CD4-positive, alpha-beta T cell treated with Interleukin-6 at 100 ng/mL for 8 hours (primary cell): ENCODE data around the gene BBS2.
"Not testable (repeated sequence)": the region's sequence is repeated elsewhere in the genome, so short reads cannot be mapped to it uniquely, and the experiment has no call there.

Experiments used
- DNase-seq: peaks from one replicate; pipeline ENCODE4 v3.0.0-alpha.2; 2020; ENCODE audit warnings: mixed read lengths, low spot score

BBS2 gene

DNA sequence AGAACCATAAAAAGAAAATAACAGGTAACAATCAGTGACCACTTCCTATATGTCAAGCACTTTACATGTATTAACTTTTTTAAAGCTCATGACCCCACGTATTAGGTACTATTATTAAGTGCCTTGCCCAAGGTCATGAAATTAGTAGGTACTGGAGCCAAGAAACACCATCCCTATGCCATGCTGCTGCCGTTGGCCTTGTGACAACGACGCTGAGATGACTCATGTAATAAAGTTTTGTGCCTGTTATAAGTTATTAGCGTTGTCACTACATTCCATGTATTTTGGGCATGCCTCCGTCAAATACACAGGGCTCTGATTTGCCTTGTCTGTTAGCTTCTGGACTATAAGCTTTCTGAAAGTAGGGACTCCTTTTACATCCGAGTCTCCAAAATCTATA is 1.4 kb downstream of the BBS2 start:
- no peak for DNase-seq

DNA sequence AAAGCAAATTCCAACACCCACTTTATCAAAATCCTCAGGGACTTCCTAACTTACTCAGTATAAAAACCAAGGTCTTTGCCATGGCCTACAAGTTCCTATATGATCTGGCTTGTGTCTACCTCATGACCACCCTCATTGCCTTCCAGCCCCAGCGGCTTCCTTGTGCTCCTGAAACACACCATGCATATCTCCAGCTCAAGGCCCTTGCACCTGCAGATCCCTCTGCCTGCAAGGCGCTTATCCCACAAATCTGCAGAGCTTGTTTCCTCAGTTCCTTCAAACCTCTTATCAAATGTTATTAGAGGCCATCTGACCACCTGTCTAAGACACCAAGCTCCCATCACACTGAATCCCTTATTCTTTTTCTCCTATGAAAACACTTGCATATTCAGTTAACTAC is 2.6 kb downstream of the BBS2 start:
- no peak for DNase-seq

DNA sequence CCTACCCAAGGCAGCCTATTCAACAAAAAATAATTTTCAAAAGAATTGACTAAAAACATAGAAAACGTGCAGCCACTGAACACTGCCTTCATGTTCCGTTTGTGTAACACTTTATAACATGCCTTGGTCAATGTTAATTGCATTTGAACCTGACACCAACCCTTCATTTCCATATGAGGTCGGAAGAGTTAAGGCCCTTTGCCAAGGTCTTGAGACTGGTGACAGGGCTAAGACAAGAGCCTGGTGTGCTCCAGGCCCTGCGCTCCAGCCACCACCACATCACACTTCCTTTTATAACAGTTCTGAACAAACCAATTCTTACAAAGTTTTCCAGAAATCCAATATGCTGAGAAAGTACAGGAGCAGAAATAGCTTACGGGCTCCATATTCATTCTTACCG is 4.2 kb downstream of the BBS2 start:
- DNase-seq: no peak

DNA sequence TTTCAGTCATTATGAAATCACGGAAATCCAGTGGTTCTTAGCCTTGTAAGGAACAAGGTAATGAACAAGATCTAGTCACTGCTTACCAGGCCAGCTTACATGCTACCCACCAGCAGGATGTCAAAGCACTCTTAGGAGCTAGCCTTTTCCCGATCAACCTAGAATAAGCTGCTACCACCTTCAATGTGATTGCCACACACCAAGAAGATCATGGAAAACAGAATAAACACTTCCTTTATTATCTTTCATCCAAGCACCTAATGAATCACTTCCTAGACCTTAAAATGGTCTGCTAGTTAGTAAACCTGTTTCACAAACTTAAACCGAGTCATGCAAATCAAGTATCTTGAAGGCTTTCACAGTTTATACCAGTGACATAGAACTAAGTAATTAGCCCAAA is 5.0 kb downstream of the BBS2 start:
- no peak for DNase-seq

DNA sequence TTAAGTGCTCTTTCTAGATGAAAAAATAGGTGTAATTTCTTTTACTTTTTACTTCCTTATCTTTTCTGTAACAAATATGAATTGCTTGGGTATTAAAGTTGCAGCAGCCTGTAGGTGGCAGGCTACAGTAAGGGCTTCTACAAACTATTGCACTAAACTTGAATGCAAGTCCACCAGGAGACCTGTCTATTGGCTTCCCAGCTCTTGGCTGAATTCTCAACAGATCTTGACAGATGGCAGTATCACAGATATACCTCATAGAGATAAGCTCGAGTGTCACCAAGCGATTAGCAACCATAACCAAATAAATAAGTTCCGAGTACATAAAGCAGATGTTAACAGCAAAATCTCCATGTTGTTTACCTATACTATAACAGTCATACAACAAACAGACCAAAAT is 5.9 kb downstream of the BBS2 start:
- peak; percentile 50 for DNase-seq

DNA sequence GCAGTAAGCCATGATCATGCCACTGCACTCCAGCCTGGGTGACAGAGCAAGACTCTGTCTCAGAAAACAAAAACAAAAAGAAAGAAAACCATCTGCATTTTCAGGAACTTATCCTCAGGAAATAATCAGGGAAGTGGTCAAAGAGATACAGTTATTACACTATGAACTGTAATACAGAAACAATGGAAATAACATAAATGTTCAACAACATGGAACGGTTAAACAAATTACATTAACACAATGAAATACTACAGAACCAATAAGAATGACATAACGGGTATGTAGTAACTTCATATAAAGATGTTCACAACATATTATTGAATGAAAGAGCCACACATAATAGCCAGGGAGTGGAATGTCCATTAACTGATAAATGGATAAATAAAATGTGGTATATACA is 6.7 kb downstream of the BBS2 start:
- no peak for DNase-seq

DNA sequence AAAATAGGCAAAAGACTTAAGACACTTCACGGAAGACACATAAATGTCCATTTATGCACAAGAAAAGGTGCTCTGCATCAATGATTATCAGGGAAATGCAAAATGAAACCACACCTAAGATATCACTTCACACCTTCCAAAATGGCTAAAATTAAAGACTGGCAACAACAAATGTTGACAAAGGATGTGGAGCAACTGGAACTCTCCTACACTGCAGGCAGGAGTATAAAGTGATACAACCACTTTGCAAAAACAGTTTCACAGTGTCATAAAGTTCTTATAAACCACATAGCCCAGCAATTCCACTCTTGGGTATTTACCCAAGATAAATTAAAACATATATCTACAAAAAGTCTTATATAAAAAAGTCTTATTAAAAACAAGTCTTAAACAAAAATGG is 7.8 kb downstream of the BBS2 start:
- no peak for DNase-seq

DNA sequence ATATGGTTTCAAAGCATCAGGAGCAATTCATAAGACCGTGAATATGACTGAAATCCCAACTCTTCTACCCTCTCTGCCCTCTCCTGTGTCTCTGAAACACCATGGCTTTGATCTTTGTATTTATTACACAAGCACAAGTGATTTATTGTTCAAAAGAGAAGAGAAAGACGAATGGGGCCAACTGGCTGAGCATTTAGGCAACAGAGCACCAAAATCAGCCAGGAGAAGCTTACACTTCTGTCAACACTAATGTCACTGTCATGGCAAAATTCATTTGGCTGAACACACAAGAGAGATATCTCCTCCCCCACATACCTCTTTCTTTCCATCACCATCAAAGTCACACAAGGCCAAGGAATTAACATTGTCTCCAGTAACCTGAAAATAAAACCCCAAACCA is 9.3 kb downstream of the BBS2 start:
- DNase-seq: no peak

DNA sequence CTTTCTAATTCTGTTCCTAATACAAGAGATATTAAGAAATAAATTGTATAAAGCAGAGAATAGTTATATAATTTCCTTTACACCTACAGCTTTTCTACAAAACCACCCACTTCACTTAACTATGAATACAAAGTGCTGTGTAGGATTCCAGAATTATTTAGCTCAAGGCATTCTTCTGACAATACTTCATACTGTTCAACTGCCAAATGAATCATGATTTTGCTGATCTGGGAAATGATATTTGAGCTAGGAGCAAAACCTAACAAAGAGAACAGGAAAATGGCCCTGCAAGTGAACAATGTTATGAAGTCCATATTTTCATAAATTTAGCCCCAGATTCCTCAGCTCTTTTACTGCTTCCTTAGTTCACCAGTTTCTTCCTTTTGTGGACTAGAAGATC is 12.9 kb downstream of the BBS2 start:
- DNase-seq: no peak

DNA sequence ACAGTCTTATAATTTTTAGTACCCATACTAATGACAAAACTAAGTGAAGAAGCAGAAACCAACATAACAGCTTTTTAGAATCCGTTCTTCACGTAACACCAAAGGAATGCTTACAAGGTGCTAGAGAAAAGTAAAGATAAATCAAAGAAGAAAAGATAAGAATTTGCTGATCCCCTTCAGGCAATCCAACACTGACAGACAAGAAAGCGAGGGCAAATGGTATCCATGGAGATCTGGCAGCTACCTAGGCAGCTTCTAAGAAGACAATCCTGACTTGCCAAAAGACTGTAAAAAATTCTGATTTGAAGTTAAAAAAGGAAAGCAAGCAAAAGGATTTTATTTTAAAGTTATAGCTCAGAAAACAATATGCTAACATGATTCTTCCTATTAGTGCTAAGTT is 14.6 kb downstream of the BBS2 start:
- DNase-seq: no peak

DNA sequence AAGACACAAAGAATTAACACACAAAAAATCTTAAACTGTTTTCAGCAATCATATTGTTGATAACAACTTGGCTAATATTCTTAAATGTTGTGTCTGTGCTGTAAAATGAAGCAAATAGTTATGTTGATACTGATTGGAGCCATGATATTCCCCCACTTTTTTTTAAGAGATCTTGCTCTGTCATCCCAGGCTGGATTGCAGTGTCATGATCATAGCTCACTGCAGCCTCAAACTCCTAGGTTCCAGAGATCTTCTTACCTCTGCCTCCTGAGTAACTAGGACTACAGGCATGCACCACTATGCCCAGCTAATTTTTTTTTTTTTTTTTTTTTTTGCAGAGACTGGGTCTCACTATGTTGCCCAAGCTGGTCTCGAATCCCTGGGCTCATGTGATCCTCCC is 26.0 kb downstream of the BBS2 start:
- DNase-seq: no peak

DNA sequence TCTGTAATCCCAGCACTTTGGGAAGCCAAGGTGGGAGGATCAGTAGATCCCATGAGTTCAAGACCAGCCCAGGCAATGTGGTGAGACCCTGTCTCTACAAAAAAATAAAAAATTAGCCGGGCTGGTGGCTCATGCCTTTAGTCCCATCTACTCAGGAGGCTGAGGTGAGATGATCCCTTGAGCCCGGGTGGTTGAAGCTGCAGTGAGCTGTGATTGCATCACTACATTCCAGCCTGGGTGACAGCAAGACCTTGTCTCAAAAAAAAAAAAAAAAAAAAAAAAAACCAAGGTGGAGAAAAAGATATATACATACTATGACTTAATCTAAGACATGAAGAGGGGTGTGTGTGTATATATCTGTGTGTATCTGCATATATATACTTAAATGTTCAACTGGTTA is 26.7 kb downstream of the BBS2 start:
- DNase-seq: no peak

DNA sequence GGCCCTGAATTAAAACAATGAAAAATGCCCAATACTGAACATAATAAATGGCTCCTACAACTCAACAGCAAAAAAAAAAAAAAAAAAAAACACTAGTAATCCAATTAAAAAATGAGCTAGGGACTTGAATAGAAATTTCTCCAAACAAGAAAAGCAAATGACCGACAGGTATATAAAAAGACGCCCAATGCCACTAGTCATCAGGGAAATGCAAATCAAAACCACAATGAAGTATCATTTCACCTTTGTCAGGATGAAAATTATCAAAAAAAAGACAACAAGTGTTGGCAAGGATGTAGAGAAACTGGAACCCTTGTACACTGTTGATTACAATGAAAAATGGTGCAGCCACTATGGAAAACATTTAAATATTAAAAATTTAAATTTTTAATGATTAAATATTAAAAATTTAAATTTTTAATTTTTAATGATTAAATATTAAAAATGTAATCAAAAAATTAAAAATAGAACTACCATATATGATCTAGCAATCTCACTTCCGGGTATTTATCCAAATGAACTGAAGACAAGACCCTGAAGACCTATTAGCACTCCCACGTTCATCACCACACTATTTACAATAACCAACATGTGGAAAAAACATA is 28.1 kb downstream of the BBS2 start:
- DNase-seq: no peak

DNA sequence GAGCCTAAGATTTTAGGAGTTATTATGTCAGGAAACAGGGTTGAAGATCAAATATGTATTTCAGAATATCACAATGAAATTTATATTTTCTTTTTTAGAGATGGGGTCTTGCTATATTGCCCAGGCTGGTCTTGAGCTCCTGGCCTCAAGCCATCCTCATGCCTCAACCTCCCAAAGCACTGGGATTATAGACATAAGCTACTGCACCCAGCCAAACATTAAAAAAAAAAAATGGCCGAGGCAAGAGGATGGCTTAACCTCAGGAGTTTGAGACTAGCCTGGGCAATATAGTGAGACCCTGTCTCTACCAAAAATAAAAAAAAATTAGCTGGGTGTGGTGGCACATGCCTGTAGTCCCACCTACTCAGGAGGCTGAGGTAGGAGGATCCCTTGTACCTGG is 31.0 kb downstream of the BBS2 start:
- not testable (repeated sequence) for DNase-seq

DNA sequence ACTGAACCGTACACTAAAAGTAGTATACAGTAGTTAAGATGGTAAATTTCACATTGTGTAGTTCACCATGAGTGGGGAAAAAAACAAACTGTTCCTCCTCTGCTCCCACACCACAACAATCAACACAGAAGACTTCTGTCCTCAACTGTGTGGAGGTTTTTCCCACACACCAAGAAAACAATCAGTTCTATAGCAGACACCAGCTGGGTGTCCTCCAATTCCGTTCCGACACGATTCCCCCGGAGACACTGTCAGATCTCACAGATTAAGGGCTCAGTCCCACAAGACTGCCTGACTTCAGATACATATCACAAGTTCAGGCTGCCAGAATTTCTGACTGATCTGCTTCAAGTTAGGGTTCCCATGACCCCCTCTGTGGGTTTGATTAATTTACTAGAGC is 31.8 kb downstream of the BBS2 start:
- no peak for DNase-seq

DNA sequence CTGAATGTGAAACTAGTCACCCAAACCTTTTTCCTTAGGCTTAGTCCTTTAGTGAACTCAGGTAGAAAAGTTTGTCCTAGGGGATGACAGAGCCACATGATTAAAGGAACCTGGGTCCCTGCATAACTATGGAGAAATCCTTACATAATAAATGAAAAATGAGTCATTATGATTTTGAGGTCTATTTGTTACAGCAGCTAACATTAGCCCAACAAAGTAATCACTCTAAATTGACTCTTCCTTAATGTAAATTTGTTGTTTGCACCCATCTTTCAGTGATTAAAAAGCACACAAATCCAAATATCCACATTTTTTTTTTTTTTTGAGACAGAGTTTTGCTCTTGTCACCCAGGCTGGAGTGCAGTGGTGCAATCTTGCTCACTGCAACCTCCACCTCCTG is 36.4 kb downstream of the BBS2 start:
- DNase-seq: no peak

DNA sequence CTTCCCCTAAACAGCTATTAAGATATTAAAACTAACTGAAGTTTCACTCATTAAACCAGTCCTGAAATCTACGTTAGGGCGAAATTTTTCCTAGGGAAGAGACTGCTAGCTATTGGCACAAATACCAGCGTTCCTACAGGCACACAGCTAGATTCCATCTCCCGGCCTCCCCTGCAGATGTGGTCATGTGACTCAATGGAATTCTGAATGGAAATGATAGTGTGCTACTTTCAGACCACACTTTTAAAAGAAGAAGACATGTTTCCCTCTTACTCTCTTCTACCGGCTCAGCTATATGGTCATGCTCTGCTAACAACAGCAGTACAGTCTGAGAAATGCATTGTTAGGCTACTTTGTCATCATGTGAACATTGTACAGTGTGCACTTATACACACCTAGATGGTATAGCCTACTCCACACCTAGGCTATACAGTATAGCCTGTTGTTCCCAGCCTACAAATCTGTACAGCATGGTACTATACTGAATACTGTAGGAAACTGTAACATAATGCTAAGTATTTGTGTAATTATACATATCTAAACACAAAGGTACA is 37.1 kb downstream of the BBS2 start:
- no peak for DNase-seq

DNA sequence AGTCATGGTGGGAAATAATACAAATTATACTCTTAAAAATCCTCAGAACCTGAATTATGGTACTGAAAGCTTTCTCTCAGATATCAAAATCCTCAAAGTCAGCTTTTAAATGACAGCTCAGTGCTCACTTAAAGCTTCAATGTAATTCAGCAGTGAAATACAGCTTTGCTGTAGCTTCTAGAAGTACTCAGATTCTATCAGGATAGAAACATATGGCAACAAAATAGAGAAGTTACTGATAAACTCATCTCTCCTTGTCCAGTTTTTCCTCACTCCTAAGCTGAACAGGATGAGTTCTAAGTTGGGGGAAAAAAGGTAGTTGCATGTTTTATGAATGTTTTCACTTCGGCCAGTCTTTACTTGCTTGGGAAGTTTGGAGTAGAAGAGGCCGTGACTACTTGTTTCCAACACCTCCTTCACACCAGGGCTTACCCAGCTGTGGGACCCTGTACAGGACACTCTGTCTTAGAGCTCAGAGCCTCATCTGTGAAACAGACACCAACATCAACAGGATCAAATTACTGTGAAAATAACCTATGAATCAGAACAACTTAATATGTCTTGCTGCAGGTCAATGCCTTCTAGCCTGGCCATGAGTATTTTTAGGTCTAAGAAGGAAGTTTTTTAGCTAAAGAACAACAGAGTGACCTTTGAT is 38.2 kb downstream of the BBS2 start:
- no peak for DNase-seq

DNA sequence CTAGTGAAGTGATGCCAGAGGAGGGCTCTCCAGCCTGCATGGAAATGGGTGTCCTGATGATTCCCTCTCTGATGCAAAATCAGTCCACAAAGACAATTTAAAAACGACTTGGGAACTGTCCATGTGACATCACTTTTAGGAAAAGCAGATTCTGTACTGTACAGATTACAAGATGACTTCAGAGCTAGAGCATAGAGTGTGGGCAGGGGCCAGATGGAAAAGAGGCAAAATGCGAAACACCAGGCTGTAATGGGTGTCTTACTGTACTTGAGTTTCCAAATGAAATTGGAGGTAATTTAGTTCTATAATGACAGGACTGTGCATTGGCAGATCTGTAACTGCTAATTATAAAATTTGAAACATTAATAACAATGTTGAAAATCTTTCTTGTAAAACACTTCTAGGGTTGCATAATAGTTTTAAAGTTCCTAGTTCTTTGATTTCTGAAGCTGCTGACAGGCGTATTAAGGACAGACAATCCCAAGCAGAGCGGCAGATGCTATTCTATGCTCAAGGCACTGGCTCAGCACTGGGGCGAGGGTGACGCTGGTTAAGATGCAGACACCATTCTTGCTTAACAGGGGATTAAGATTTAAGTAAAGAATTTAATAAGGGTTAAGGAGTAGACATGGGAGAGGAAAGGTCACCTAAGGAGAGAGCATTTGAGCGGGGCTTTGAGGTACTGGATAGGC is 38.9 kb downstream of the BBS2 start:
- DNase-seq: no peak

DNA sequence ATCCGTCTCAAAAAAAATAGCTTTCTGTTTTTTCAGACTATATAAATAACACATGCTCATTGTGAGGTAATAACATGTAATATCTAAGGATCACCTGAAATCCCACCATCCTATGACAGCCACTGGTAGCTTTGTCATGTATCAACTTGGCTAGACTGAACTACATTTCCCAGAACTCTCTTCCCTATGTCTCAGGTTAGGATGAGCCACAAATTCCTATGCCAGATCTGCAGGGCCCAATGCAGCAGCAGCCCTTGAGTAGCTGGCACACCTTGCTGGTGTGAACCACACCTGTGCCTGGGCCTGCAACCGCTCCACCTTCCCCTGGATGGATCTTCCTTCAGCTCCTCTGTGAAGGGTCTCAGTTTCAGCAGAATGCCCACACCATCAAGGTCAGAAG is 40.4 kb downstream of the BBS2 start:
- no peak for DNase-seq

DNA sequence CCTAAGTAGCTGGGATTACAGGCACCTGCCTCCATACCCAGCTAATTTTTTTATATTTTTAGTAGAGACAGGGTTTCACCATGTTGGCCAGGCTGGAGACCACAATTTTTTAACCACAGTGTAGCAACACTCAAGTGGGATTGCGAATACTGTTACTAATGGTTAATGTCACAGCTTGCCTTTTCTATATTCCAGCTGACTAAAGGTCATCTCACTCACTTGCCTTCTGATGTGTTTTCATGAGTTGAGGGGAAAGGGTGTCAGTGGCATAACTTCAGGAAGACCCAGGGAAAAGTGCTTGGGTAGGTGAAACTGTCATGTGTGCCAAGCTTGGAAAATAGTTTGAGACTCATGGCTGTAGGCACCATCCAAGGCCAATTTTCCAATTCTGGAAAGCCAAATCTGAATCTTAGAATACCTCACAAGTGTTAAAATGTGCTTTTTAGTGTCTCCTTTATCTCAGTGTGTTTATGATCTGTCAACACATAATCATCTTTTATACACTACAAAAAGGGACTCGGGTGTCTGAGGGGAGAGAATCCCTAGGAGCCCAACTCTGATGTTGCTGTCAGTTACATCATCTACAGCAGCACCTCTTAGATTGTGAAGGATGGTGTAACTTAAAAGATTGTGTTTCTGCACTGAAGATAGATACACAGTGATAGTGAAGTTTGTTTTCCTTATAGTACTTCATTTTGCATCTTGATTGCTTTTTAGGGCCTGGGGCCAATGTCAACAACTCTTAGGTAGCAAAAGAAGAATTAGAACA is 41.4 kb downstream of the BBS2 start:
- no peak for DNase-seq

DNA sequence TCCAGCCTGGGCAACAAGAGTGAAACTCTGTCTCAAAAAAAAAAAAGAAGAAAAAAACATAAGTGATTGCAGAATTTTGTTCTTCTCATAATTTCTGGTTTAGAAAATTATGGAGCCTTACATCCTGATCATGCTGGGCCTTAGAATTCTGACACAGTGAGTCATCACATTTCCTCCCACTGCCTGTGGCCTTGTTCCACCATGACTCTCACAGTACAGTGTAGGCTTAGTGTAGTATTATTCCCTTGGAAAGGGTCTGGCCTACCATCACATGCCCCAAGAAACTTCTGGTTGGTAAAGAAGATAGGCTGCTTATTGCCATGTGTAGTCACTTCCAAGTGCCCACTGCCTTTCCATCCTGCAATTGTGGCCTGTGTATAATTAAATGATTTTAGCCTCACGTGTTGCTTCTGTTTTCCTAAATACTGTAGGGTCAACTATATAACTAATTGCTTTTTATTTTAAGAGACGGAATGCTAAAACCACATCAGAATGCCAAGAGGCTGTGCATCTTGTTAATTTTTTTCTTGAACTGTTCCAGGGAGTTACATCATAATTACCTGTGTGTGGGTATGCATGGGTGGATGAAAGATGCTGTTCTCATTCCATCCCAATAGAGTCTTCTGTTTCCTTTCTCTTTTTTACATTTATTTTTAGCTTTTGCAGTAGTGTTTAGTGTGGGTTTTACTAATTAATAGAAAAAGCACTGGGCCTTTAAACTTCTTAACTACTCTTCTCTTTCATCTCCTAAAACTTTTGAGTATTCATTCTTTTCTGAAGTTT is 42.5 kb downstream of the BBS2 start:
- no peak for DNase-seq
